Measurements from ENCODE around the gene MDFI.

The MDFI gene

DNA sequence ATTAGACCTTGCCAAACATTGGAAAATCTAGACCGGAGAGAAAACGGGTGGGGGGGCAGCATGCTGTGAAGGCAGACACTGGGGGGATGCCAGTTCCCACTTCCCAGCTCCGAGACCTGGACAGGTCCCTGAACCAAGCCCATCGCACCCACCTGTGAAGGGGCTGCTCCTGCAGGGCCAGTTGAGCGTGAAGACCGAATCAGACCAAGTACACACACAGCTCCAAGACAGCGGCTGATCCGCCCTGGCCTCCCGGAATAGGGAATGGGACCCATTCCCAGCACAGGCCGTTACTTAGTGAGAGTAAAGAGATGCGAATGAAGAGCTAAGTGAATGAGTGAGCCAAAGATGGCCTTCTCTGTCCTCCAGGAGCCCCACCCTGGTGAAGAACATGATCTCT is 41.5 kb upstream of the MDFI start:
- Histone ChIP-seq H3K27me3 (no peaks in the 10 kb centered on the region), H3K4me1 (no peaks in the 10 kb centered on the region), H3K9me3 (no peaks in the 10 kb centered on the region), H3K36me3 (no peaks in the 10 kb centered on the region), H3K4me3 (ENCODE audit: low read depth, low read length) (no peak overlapping the region)
- TF ChIP-seq, protein P1, sequence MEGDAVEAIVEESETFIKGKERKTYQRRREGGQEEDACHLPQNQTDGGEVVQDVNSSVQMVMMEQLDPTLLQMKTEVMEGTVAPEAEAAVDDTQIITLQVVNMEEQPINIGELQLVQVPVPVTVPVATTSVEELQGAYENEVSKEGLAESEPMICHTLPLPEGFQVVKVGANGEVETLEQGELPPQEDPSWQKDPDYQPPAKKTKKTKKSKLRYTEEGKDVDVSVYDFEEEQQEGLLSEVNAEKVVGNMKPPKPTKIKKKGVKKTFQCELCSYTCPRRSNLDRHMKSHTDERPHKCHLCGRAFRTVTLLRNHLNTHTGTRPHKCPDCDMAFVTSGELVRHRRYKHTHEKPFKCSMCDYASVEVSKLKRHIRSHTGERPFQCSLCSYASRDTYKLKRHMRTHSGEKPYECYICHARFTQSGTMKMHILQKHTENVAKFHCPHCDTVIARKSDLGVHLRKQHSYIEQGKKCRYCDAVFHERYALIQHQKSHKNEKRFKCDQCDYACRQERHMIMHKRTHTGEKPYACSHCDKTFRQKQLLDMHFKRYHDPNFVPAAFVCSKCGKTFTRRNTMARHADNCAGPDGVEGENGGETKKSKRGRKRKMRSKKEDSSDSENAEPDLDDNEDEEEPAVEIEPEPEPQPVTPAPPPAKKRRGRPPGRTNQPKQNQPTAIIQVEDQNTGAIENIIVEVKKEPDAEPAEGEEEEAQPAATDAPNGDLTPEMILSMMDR (IDR thresholded peaks at IDR 0.05; ENCODE audit: low read depth, low read length) = no peak
- no peak for DNase-seq

DNA sequence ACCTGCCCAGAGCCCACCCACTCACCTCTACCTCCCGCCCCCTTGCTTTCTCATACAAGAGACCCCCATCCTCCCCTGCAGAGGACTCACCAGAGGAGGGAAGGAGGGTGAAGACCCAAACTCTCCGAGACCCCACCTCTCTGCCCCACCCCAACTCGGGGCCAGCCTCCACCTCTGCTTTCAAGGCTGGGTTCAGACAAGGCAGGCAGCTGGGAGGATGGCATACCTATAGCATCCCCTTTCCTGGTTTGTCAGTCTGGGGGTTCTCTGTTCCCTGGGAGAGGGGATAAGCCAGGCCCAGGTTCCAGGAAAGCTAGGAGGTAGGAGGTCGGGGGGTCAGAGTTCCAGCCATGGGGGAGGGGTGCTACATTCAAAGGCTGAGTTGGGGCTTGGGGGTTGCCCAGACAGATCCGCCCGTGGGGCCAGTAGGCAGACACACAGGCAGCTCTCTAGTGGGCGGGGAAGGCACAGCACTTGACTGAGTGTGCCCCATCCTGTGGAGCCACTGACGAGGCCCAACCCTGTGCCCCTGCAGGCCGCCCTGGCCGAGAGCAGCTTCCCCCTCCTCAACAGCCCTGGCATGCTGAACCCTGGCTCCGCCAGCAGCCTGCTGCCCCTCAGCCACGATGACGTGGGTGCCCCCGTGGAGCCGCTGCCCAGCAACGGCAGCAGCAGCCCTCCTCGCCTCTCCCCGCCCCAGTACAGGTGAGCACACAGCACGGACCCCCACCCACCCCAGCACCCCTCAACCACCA is 40.8 kb upstream of the MDFI start:
- no peak for DNase-seq
- H3K9me3 ChIP-seq = no peaks in the 10 kb centered on the region
- H3K4me3 ChIP-seq (ENCODE audit: low read depth, low read length) = no peak overlapping the region
- no peaks in the 10 kb centered on the region; the same call in 1 of the 2 replicates for H3K4me1 ChIP-seq
- no peaks in the 10 kb centered on the region for H3K36me3 ChIP-seq
- no peaks in the 10 kb centered on the region for H3K27me3 ChIP-seq
- TF ChIP-seq, protein P1 (IDR thresholded peaks at IDR 0.05; ENCODE audit: low read depth, low read length) = no peak

DNA sequence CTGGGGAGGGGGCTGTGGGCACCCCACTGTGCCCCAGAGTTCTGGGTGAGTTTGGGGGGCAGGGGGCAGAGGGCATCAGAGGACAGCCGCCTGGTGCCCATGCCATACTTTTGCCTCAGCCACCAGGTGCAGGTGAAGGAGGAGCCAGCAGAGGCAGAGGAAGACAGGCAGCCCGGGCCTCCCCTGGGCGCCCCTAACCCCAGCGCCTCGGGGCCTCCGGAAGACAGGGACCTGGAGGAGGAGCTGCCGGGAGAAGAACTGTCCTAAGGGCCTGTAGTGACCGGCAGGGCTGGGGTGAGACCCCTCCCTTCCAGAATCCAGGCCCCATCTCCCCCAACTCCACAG is 39.6 kb upstream of the MDFI start:
- Histone ChIP-seq H3K36me3 (no peaks in the 10 kb centered on the region), H3K9me3 (no peaks in the 10 kb centered on the region), H3K27me3 (no peaks in the 10 kb centered on the region), H3K4me1 (no peaks in the 10 kb centered on the region; the same call in 1 of the 2 replicates), H3K4me3 (ENCODE audit: low read depth, low read length) (no peak overlapping the region)
- TF ChIP-seq, protein P1 (IDR thresholded peaks at IDR 0.05; ENCODE audit: low read depth, low read length) = no peak
- DNase-seq = no peak

DNA sequence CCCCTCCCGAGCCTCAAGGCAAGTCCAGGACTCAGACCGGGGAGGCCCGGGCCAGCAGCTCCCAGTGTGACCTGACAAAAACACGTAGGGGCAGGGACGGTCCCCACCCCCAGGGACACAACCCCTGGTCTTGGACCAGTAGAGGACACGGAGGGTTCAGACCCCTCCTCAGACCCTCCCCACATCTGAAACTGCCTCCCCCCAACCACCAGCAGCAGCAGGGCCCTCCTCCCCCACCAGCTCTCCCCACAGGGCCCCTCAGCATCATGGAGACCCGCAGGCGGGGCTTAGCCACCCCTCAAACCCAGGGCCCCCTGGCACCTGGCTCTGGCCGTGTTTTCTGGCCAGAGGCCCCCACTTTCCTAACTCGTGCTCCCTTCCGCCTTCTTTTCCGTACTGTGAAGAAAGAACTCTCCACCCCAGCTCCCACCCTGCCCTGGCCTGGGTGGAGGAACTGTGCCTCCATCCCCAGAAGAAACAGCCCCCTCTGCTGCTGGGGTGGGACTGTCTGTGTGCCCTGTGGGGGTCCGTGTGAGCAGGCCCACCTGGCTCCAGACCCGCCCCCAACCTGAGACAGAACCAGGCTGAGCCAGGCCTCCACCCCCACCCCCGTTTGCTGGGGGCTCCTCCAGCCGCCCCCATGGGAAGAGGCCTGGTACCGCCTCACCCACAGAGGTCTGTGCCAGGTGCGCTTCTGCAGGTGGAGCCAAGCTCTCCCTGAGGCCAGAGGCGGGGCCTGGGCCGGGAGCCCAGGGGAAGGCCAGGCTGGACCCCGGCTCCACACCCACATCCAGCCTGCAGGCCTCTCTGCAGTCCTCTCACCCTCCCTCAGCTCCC is 39.0 kb upstream of the MDFI start:
- Histone ChIP-seq H3K4me1 (no peaks in the 10 kb centered on the region; the same call in 1 of the 2 replicates), H3K27me3 (no peaks in the 10 kb centered on the region), H3K4me3 (ENCODE audit: low read depth, low read length) (no peak overlapping the region), H3K9me3 (no peaks in the 10 kb centered on the region), H3K36me3 (no peaks in the 10 kb centered on the region)
- TF ChIP-seq, protein P1 (IDR thresholded peaks at IDR 0.05; ENCODE audit: low read depth, low read length) = no peak
- DNase-seq = no peak

DNA sequence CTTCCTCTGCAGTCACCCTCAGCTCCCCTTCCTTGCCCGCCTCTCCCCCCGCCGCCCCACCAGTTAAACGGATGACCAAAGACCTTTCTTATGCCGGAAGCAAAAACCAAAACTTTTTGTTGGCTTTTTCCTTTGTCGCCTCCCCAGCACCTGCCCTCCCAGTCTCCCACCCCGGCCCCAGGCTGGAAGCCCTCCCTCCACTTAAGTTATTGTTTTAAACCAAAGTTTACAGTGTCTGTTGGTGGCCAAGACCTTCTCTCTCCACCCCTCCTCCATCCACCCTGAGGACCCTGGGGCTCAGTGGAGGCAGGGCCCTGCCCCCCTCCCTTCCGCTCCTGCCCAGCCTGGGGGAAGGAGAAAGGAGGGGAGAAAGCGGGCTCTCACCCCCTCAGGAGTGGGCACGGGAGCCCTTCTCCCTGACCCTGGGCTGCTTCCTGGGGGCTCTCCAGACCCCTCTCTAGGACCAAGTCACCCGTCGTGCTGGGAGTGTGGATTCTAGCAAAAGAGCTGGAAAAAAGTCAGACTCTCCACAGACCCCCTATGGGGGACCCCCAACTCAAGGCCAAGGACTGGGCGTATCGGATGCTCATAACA is 38.3 kb upstream of the MDFI start:
- no peaks in the 10 kb centered on the region for H3K27me3 ChIP-seq
- TF ChIP-seq, protein P1 (IDR thresholded peaks at IDR 0.05; ENCODE audit: low read depth, low read length) = no peak
- DNase-seq = no peak
- H3K9me3 ChIP-seq = no peaks in the 10 kb centered on the region
- no peaks in the 10 kb centered on the region; the same call in 1 of the 2 replicates for H3K4me1 ChIP-seq
- no peak overlapping the region for H3K4me3 ChIP-seq (ENCODE audit: low read depth, low read length)
- H3K36me3 ChIP-seq = no peaks in the 10 kb centered on the region

Measured in BE2C (cell line).